Naive thymus-derived CD4-positive, alpha-beta T cell (primary cell): ENCODE data around the gene SUCNR1. TPM values are rescaled to one million over a fixed set of nuclear protein-coding genes. Genes with fewer than 3 reads are reported as not detected.
"Not testable (repeated sequence)": the region's sequence is repeated elsewhere in the genome, so short reads cannot be mapped to it uniquely, and the experiment has no call there.

Experiments
- ATAC-seq: fragments of 150-1000 bp; cut with Tn5 transposase; 2 replicates; pipeline ENCODE4 v1.10.0; 2021; ENCODE audit warnings: mild to moderate bottlenecking, moderate library complexity
- CTCF ChIA-PET: fragments of 350-600 bp; sonication (Branson Sonifier 250); formaldehyde crosslinking; loops from one replicate; lab custom pipeline; 2021; ENCODE audit warnings: antibody characterized with exemption; lab: Charles Lee
- POLR2A ChIA-PET: fragments of 350-600 bp; sonication (Branson Sonifier 250); formaldehyde crosslinking; loops from one replicate; lab custom pipeline; 2021; ENCODE audit warnings: antibody characterized with exemption, inconsistent platforms; lab: Charles Lee
- DNase-seq, 9 donors: peaks; one replicate each; pipeline versions ENCODE4 v3.0.0 to v3.0.0-alpha.2; 2020 to 2022; ENCODE audit warnings: mixed read lengths in 1 of 9
- H3K27ac ChIP-seq: one replicate; pipeline ENCODE4 v1.7.0; 2013; ENCODE audit warnings: mild to moderate bottlenecking, low read depth, low read length, moderate library complexity
- H3K27me3 ChIP-seq, 2 donors: one replicate each; pipeline ENCODE4 v1.7.0; 2013; ENCODE audit warnings: low read length in 2 of 2, mild to moderate bottlenecking in 2 of 2, moderate library complexity in 2 of 2; ENCODE audit not compliant: control insufficient read depth in 2 of 2, insufficient read depth in 2 of 2
- H3K36me3 ChIP-seq, 3 experiments: 1 replicate in 2 of 3; 2 replicates in 1 of 3; pipeline ENCODE4 v1.7.0; 2013; ENCODE audit warnings: low read length in 3 of 3, mild to moderate bottlenecking in 3 of 3, moderate library complexity in 1 of 3; ENCODE audit not compliant: insufficient read depth in 3 of 3, control insufficient read depth in 2 of 3
- H3K4me1 ChIP-seq, 2 donors: one replicate each; pipeline ENCODE4 v1.7.0; 2013; ENCODE audit warnings: low read length in 2 of 2, mild to moderate bottlenecking in 2 of 2, moderate library complexity in 1 of 2; ENCODE audit not compliant: control insufficient read depth in 2 of 2, insufficient read depth in 2 of 2
- H3K4me3 ChIP-seq: 2 replicates; pipeline ENCODE4 v1.7.0; 2013; ENCODE audit warnings: mild to moderate bottlenecking, low read length
- H3K9me3 ChIP-seq, 3 experiments: 1 replicate in 2 of 3; 2 replicates in 1 of 3; pipeline ENCODE4 v1.7.0; 2013; ENCODE audit warnings: low read length in 3 of 3; ENCODE audit not compliant: control insufficient read depth in 2 of 3
- H3K27ac Mint-ChIP-seq, 9 donors: one replicate each; pipeline ENCODE4 v1.8.0; 2020 to 2022; ENCODE audit warnings: mixed read lengths in 9 of 9, mild to moderate bottlenecking in 8 of 9, moderate library complexity in 5 of 9, inconsistent platforms in 2 of 9
- H3K27me3 Mint-ChIP-seq, 5 donors: one replicate each; pipeline ENCODE4 v1.8.0; 2021 to 2022; ENCODE audit warnings: mixed read lengths in 5 of 5, mild to moderate bottlenecking in 1 of 5
- H3K36me3 Mint-ChIP-seq, 5 donors: one replicate each; pipeline ENCODE4 v1.8.0; 2020 to 2022; ENCODE audit warnings: mixed read lengths in 5 of 5, mild to moderate bottlenecking in 3 of 5, inconsistent platforms in 1 of 5
- H3K4me1 Mint-ChIP-seq, 7 donors: one replicate each; pipeline ENCODE4 v1.8.0; 2020 to 2022; ENCODE audit warnings: mixed read lengths in 7 of 7, mild to moderate bottlenecking in 3 of 7, inconsistent platforms in 1 of 7
- H3K4me3 Mint-ChIP-seq, 10 donors: one replicate each; pipeline ENCODE4 v1.8.0; 2020 to 2022; ENCODE audit warnings: mild to moderate bottlenecking in 10 of 10, mixed read lengths in 10 of 10, moderate library complexity in 6 of 10, inconsistent platforms in 2 of 10
- H3K9me3 Mint-ChIP-seq, 11 donors: one replicate each; pipeline ENCODE4 v1.8.0; 2020 to 2022; ENCODE audit warnings: mixed read lengths in 11 of 11, mild to moderate bottlenecking in 4 of 11, inconsistent platforms in 1 of 11, moderate library complexity in 1 of 11
- intact Hi-C, 2 donors: fragments of 100-400 bp; cut with micrococcal nuclease; formaldehyde crosslinking; loops; one replicate each; pipeline ENCODE4 v1.15.1; 2023
- polyA plus RNA-seq, 2 donors: library from polyadenylated mRNA; unstranded; fragments of 300-500 nt; fragmentation: Illumina TruSeq; gene quantifications; one replicate each; pipeline ENCODE4 v1.2.3, GENCODE V29; 2021
- total RNA-seq, 6 experiments: library from RNA in 5 of 6; stranded (reverse) in 5 of 6; gene quantifications; 1 replicate in 5 of 6; 2 replicates in 1 of 6; pipeline ENCODE4 v1.2.3 and lab custom pipeline; 2021 to 2026

Gene SUCNR1
- total and polyA plus RNA-seq, 7 experiments from 2014 or later, result 0.12 TPM; not detected in 6

DNA sequence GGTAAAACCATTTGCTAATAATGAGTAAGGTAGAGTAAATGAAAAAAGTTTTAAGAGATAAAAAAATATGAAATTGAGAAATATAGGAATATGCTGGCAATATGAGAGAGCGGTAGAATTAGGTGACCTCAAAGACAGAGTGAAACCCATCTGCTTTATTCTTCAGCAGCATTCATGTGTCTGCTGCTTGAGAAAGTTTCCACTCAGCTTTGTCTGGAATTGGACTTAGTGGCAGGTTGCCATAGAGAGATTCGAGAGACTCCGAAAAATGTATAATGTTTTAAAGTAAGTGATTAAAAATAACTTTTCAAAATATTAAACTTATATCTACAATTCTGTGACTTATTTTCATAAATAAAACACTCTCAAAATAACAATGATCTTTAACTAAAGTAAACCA, 5.0 kb downstream of the SUCNR1 start:
- DNase-seq, result no peak
- ChIA-PET CTCF (no interaction called here), POLR2A (no interaction called here)
- H3K27me3 ChIP-seq, result no peaks in the 10 kb centered on the region
- H3K27ac ChIP-seq, result no peak overlapping the region
- Mint-ChIP-seq H3K4me1 (peaks cover 4 to 15% (median 6%) of the 10 kb centered on the region in 7 donors), H3K36me3 (no peaks in the 10 kb centered on the region), H3K4me3 (no peak overlapping the region), H3K27me3 (peaks cover 0 to 15% (median 5%) of the 10 kb centered on the region in 5 donors), H3K27ac (no peak overlapping the region), H3K9me3 (no peaks in the 10 kb centered on the region)
- H3K36me3 ChIP-seq, result no peaks in the 10 kb centered on the region
- no peak for ATAC-seq
- H3K4me1 ChIP-seq, result no peaks in the 10 kb centered on the region
- no peak overlapping the region for H3K4me3 ChIP-seq
- intact Hi-C loops, result no loop called here
- H3K9me3 ChIP-seq, result no peaks in the 10 kb centered on the region

DNA sequence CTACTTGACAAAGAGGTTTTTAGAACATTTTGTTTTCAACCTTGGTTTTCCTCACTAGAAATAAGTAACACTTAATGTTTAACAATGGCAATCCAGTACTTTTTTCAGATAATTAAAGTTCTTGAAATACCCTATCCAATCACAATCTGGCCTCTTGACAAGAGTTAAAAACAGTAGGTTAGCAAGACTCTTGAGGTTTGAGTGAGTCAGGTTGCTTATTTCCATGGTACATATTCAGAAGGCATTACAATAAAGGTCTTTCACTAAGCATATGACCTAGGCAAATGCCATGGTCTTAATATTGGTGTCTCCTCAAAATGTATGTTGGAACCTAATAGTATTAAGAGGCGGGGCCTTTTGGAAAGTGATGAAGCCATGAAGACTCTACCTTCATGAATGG, 5.6 kb downstream of the SUCNR1 start:
- DNase-seq, result no peak
- H3K27ac ChIP-seq, result no peak overlapping the region
- no peak overlapping the region for H3K27ac Mint-ChIP-seq
- no peak for ATAC-seq
- H3K27me3 ChIP-seq, result no peaks in the 10 kb centered on the region
- ChIA-PET POLR2A (no interaction called here), CTCF (no interaction called here)
- intact Hi-C loops, result no loop called here
- H3K4me1 Mint-ChIP-seq, result peaks cover 4 to 15% (median 6%) of the 10 kb centered on the region in 7 donors
- H3K9me3 Mint-ChIP-seq, result no peaks in the 10 kb centered on the region
- no peaks in the 10 kb centered on the region for H3K4me1 ChIP-seq
- H3K4me3 ChIP-seq, result no peak overlapping the region
- H3K36me3 ChIP-seq, result no peaks in the 10 kb centered on the region
- H3K4me3 Mint-ChIP-seq, result no peak overlapping the region
- no peaks in the 10 kb centered on the region for H3K9me3 ChIP-seq
- no peaks in the 10 kb centered on the region for H3K36me3 Mint-ChIP-seq
- H3K27me3 Mint-ChIP-seq, result peaks cover 0 to 18% (median 5%) of the 10 kb centered on the region in 5 donors

DNA sequence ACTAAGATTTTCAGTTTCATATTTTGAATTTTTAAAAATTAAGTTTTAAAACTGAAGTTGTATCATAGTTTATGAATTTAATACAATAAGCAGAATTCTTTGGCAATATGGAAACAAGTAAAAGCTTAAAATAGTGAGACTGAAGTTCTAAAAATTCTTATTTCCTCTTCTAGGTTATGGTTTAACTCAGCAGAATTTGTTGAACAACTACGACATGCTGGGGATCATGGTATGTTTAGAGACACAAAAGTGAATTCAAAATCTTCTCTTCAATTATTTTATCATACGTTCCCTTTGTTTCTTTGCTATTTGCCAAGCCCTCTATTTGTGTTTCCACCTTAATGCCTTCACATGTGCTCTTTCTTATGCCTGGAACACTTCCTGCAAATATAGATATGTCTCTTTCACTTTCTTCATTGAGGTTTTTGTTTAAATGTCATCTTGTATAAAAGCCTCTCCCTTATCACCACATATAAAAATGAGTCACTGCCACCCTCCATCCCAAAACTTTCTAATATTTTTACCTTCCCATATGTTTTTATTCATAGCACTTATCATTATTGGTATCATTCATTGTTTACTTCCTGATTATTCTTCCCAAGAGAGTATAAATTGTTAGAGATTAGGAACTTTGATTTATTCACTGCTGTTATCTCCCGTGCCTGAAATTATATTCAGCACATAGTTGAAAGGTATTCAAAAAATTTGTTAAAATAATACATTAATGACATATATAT, 6.4 kb downstream of the SUCNR1 start:
- H3K36me3 Mint-ChIP-seq, result no peaks in the 10 kb centered on the region
- H3K4me3 ChIP-seq, result no peak overlapping the region
- H3K27me3 ChIP-seq, result no peaks in the 10 kb centered on the region
- H3K4me1 Mint-ChIP-seq, result peaks cover 4 to 15% (median 6%) of the 10 kb centered on the region in 7 donors
- ChIA-PET POLR2A (no interaction called here), CTCF (no interaction called here)
- intact Hi-C loops, result no loop called here
- no peaks in the 10 kb centered on the region for H3K36me3 ChIP-seq
- no peak for DNase-seq
- H3K4me3 Mint-ChIP-seq, result peak overlapping the region in 3 of 10 donors; percentile 3 to 20 (median 3)
- H3K27ac ChIP-seq, result no peak overlapping the region
- peaks cover 0 to 18% (median 5%) of the 10 kb centered on the region in 5 donors for H3K27me3 Mint-ChIP-seq
- no peaks in the 10 kb centered on the region for H3K4me1 ChIP-seq
- H3K27ac Mint-ChIP-seq, result no peak overlapping the region
- peaks cover 0 to 4% (median 0%) of the 10 kb centered on the region in 11 donors for H3K9me3 Mint-ChIP-seq
- no peak for ATAC-seq
- H3K9me3 ChIP-seq, result no peaks in the 10 kb centered on the region

DNA sequence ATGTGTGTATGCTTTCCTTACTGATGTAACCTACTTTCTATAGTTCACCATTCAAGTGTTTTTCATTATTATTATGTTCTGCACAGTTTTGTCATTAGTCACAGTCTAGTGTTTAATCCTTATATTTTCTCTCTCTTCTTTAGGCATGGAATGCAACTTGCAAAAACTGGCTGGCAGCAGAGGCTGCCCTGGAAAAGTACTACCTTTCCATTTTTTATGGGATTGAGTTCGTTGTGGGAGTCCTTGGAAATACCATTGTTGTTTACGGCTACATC, 6.9 kb downstream of the SUCNR1 start:
- ATAC-seq (no peak), DNase-seq (no peak)
- H3K9me3 ChIP-seq, result no peaks in the 10 kb centered on the region
- no peak overlapping the region for H3K27ac ChIP-seq
- POLR2A ChIA-PET, result no interaction called here
- peaks cover 0 to 4% (median 0%) of the 10 kb centered on the region in 11 donors for H3K9me3 Mint-ChIP-seq
- H3K36me3 Mint-ChIP-seq, result peaks cover 0 to 2% (median 0%) of the 10 kb centered on the region in 5 donors
- H3K4me1 Mint-ChIP-seq, result peaks cover 4 to 15% (median 6%) of the 10 kb centered on the region in 7 donors
- H3K4me3 Mint-ChIP-seq, result no peak overlapping the region
- CTCF ChIA-PET, result no interaction called here
- no peak overlapping the region for H3K4me3 ChIP-seq
- peaks cover 2 to 18% (median 5%) of the 10 kb centered on the region in 5 donors for H3K27me3 Mint-ChIP-seq
- H3K4me1 ChIP-seq, result no peaks in the 10 kb centered on the region
- H3K27me3 ChIP-seq, result no peaks in the 10 kb centered on the region
- no peak overlapping the region for H3K27ac Mint-ChIP-seq
- H3K36me3 ChIP-seq, result no peaks in the 10 kb centered on the region
- intact Hi-C loops, result no loop called here

DNA sequence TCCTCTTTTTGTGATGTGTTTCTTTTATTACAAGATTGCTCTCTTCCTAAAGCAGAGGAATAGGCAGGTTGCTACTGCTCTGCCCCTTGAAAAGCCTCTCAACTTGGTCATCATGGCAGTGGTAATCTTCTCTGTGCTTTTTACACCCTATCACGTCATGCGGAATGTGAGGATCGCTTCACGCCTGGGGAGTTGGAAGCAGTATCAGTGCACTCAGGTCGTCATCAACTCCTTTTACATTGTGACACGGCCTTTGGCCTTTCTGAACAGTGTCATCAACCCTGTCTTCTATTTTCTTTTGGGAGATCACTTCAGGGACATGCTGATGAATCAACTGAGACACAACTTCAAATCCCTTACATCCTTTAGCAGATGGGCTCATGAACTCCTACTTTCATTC, 7.7 kb downstream of the SUCNR1 start:
- POLR2A ChIA-PET, result no interaction called here

DNA sequence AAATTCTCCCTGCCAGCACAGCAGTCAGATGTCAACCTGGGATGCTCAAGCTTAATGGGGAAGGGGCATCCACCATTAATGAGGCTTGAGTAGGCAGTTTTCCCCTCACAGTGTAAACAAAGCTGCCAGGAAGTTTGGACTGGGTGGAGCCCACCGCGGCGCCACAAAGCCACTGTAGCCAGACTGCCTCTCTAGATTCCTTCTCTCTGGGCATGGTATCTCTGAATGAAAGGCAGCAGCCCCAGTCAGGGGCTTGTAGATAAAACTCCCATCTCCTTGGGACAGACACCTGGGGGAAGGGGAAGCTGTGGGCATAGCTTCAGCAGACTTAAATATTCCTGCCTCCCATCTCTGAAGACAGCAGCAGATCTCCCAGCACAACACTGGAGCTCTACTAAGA, 12.0 kb downstream of the SUCNR1 start:
- H3K27me3 Mint-ChIP-seq, H3K27ac ChIP-seq, H3K4me3 ChIP-seq, ATAC-seq, H3K36me3 ChIP-seq, CTCF ChIA-PET, H3K4me3 Mint-ChIP-seq, H3K4me1 Mint-ChIP-seq, H3K9me3 Mint-ChIP-seq, H3K27ac Mint-ChIP-seq, H3K4me1 ChIP-seq, H3K9me3 ChIP-seq, POLR2A ChIA-PET, DNase-seq, intact Hi-C loops, H3K27me3 ChIP-seq, H3K36me3 Mint-ChIP-seq: not testable (repeated sequence)

More for the DNA sequence above, 7.7 kb downstream of the SUCNR1 start:
- H3K27me3 Mint-ChIP-seq, result peaks cover 0 to 14% (median 4%) of the 10 kb centered on the region in 5 donors
- Histone ChIP-seq H3K9me3 (no peaks in the 10 kb centered on the region), H3K4me3 (no peak overlapping the region), H3K27me3 (no peaks in the 10 kb centered on the region), H3K4me1 (no peaks in the 10 kb centered on the region), H3K27ac (no peak overlapping the region), H3K36me3 (no peaks in the 10 kb centered on the region)
- H3K27ac Mint-ChIP-seq, result no peak overlapping the region
- intact Hi-C loops, result no loop called here
- ATAC-seq (no peak), DNase-seq (no peak)
- H3K4me3 Mint-ChIP-seq, result no peak overlapping the region
- peaks cover 0 to 7% (median 0%) of the 10 kb centered on the region in 11 donors for H3K9me3 Mint-ChIP-seq
- CTCF ChIA-PET, result no interaction called here
- peaks cover 4 to 10% (median 6%) of the 10 kb centered on the region in 7 donors for H3K4me1 Mint-ChIP-seq
- H3K36me3 Mint-ChIP-seq, result peaks cover 0 to 5% (median 0%) of the 10 kb centered on the region in 5 donors
